ENCODE data around the gene CD44.

The CD44 gene

DNA sequence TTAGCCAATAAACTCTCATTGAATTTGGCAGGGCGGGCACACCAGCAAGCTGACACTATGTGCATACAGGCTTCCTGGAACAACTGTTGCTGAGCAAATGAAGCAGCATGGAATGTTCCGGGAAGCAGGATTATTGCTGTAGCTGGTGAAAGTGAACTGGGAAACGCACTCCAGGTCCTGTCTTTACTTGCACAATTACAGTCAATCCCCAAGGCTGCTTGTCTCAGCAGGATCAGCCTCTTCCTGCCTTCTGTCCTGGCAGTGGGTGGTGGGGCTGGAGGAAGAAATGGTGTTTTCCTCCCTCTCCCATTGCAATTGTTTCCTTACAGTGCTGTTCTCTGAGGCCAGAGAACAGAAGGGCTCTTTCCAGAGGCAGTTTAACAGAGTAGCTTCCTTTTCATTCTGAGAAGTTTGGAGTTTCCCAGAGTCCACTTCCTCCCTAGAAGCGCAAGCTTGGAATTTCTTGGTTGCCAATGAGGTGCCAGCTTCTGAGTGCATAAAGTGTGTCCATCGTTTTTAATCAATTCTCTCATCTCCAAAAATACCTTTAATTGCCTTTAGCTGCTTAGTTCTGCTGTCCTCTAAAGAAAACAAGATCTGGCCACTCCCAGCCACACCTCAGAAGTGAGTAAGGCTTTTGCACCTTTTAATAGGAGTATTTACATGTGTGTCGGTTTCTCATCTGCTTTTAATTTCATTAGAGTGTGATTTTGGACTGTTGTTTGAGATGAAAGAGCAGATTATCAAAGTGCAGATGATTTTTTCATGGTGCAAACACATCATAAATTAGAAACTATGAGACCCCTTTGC lies 19.9 kb downstream of the CD44 start:
- no peak for DNase-seq (ENCODE audit: low read depth)

DNA sequence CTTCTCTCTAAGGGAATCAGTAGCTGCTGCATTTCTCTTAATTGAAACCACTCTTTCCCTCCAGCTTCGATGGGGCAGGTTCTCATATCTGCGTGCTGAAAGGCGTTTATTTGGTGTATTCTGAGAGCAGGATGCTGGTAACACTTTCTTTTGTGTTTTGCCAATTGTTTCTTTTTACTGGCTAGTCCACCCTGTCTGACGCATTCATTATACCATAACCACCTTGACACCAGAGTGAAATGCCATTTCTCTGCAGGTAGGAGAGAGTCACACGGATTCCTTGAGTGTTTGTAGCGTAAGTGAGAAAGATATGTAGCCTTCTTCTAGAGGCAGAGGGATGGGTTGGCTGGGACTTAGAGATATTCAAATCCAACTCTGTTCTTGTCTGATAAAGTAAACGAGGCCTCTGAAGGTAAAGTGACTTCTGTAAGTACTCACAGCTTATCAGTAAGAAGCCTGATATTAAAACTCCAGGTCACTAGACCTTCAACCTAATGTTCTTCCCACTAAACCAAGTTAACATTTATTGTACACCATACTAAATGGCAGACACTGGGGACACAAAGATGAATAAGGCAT lies 21.4 kb downstream of the CD44 start:
- no peak for DNase-seq (ENCODE audit: low read depth)

DNA sequence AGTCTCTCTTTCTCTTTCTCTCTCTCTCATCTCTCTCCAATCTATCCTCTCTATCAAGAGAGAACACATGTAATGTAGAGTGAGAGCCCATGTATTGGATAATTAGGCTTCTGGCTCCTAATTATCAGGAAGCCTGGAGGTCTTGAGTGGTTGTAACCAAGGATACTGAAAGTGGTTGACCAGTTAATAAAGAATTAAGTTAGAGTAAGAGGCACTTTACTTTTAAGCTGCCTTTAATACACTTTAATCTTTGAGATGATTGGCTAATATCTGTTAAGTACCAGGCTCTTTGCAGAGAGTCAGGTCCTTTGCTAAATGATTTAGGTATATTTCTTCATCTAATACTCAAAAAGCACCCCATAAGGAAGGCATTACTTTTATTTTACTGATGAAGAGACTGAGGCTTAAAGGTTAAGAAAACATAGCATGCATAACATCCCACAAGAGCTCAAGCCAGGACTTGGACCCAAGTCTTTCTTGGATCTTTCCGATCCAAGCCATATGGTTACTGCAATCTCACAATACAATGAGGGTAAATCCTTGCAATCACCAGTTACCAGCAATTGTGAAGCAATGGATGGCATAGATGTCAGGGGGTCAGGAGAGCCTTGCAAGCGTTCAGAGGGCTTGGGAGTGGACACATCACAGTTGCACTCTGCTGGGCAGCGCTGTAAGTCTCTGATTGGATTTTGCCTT lies 22.1 kb downstream of the CD44 start:
- peak; percentile 69 for DNase-seq (ENCODE audit: low read depth)

DNA sequence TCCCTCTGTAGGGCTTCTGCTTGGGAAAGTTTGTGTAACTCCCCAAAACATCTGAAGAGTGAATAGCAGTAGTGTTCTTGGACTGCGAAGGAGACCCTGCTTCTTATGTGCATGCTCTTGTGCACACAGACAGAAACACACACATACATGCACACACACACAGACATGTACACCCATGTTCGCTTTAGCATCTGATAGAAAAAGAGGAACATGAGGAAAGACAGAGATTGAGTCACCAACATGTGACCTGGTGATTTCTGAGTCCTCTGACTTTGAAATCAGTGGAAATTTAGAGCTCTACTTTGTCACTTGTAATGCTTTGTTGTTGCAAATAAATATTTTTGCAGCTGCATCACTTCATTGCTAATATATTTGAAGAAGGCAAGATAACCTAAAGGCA lies 23.8 kb downstream of the CD44 start:
- DNase-seq (ENCODE audit: low read depth): no peak

DNA sequence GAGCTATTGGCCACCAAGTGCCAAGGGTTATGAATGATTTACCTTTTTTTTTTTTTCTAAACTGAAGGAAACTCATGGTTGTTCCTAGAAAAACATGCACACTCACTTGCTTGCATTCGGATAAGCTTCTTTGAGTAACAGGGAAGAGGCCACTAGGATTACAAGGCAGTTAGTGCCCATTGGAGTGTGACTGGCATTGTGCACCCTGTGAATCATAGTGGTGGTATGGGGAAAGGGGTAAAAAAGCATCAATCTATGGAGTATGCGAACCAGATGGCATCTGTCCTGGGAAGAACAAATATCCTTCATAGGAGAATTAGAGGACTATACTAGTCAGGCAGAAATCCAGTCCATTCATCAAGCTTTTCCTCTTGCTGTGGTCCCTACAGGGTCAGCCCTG lies 24.2 kb downstream of the CD44 start:
- DNase-seq (ENCODE audit: low read depth): no peak

DNA sequence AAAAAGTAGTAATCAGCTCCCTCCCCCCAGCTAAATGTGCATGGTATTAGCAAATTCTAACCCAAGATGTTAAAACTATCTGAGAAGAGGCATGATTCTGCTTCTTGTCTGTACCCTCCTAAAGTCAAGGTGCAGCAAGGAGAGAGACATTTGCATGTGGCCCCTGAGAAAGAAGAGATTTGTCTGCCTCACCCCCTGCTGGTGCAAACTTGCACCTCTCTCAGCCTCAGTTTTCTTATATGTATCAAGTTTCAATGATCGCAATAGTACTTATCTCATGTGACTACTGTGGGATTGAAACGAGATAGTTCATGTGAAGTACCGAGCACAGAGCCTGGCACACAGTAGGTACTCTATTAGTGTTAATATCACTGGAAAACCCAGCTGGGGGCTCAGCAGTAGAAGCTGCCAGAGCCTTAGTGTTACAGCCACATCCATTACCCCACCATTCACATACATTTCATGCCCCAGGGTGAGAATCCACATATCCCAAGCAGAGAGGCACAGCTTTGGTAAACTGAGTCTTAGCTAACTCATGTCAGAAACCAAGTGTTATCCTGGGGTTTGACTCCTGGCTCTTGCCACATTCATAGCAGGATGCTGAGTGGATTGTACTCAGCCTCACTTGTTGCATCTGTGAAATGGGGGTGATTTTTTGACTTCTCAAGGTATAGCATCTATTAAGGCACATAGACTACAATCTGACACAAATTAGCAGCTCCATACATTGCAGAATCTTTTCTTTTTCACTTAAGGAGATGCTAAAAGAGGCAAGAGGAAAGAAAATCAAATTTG lies 24.9 kb downstream of the CD44 start:
- DNase-seq (ENCODE audit: low read depth): no peak

DNA sequence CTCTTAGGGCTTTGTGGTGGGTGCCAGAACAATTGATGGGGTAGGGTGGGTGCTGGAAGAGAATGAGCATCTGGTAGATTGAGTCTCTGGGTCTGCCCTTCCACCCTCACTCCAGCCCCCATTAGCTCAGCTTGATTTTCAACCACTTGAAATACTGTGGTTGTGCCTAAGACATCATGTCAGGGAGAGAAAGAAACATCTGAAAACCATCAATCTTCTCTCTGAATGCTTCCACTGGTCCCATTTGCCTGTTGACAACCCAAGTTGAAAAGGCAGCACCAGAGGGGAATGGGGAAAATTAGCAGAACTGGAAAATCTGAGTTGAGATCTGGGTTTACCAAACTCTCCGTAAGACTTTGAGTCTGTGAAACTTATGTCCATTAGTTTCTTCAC lies 26.1 kb downstream of the CD44 start:
- no peak for DNase-seq (ENCODE audit: low read depth)

DNA sequence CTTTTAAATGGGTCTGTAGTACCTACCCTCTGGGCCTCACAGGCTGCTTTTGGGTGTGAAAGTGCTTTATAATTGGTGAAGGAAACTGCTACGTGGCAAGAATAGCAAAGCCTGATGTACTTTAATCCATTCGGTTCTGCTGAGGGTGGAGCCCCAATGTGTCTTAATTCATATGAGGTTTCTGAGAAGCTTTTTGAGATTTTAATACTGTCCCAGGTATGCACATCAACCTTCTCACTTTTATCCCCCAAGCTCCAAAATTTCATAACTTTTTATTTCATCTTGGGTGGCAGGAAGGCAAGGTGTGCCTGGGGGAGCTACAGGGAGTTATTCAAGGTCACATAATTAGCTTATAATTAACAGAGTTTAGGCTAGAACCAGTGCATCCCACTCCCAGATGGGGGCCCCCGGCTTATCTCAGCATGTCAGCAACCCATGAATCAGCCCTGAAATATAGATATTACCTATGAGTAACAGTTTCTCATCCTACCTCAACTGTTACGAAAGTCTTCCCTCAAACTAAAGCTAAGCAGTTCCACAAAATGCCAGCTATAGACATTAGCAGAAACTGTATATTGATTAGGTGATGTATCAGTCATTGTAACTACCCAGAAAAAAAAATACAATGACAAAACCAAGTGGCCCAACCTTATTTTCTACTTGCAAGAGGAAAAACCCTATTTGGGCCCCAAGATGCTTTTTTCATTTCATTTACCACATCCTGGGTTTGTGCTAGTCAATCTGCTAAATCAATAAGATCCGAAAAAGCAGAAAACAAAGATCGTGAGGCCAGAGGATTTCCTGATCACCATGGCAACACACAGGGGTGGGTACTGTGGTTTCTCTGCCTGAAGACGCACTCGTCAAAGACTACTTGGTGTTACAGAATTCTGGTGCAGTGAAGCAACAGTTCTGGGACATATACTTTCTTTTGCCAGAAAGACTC lies 26.7 kb downstream of the CD44 start:
- peak; percentile 73 for DNase-seq (ENCODE audit: low read depth)

DNA sequence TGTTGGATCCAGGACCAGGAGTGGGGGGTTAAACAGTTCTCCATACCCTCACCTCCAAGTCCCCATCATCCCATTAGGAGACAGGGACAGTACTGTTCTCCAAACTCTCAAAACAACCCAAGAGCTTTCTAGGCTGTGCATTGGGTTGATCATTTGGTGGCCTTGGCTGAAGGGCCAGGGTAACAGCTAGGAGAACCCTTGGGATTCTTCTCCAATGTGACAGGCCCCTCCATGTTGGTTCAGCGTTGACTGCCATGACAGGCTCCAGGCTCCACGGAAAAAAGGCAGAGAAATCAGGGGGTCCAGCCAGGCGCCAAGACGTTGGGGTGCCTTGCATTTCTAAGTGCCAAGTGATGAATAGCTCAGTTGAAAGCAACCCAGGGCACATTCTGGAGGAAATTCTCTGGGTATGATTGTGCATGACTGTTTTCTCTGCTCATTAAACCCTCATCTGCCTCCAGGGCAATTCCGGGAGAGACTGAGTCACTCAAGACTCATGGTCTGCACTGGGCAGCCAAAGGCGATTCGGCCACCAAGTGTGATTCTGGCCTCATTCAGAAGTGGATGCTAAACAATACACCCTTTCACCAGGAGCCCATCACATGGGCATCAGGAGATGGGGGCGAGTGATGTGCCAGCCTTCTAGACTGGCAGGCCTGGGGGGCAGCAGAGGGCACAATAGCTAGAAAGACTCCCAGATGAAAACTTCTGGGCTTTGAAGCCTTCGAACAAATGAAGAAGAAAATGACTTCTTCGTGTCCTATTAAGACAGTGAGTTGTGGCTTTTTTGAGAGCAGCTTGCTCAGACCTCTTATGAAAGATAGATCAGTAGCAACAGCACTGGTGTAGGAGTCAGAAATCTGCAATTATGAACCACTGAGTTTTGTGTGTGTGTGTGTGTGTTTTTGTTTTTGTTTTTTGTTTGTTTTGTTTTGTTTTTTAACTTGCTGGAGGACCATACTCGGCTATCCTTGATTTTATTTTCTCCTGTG lies 27.7 kb downstream of the CD44 start:
- peak; percentile 69 for DNase-seq (ENCODE audit: low read depth)

DNA sequence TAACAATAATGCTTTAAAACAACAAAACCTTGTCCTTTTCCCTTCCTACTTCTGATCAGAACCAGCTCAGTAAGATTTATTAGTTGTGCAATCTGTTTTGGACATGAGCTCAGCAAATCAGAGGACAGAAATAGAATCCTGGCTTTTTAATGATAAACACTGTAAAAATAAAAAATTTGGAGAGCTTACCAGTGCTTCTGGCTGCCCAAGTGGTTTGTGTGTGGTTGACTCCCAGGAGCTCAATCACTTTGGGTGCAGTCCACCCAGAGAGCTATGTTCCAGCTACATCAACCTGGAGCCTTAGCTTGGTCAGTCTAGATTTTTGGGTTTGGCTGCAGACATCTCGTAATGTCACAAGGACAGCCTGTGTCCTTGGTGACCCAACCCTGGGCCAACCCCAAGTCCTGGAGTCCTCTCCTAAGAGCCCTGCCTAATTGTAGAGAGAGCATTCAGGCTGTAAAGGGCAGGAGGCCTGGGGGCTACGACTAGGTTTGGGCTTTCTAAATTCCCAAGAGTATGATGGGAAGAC lies 28.5 kb downstream of the CD44 start:
- DNase-seq (ENCODE audit: low read depth): no peak

DNA sequence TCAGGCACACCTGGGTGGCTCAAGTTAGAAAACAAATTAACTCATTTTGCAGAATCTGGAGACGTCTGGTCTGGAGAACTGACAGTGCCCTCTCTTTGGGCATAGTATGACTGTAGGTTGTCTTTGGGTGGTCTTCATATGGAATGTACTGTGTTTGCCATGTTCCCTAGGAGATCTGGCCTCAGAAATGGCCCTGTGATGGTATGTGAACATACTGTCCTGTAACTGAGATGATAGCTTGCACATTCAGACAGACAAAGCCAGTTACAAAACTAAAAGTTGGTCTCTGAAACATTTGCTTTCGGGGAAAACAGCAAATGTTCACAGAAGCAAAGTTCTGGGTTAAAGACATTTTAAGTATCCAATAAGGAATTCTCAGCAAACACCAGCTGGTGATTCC lies 29.7 kb downstream of the CD44 start:
- no peak for DNase-seq (ENCODE audit: low read depth)

DNA sequence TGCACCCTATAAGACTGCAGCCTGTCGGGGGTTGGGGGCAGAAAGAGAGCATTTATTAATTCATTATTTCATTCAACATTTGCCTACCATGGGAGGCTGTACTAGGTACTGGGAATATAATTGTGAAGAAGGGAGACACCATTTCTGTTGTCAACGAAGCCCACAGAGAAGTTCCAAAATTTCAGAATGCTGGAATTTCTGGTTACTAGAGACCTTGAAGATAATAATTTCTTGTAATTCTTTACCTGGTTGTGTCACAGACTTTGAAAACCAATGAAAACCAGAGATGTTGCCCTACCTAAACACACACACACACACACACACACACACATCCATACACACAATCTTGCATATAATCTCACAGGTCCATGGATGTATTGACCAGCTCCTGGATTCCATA lies 30.1 kb downstream of the CD44 start:
- DNase-seq (ENCODE audit: low read depth): no peak

DNA sequence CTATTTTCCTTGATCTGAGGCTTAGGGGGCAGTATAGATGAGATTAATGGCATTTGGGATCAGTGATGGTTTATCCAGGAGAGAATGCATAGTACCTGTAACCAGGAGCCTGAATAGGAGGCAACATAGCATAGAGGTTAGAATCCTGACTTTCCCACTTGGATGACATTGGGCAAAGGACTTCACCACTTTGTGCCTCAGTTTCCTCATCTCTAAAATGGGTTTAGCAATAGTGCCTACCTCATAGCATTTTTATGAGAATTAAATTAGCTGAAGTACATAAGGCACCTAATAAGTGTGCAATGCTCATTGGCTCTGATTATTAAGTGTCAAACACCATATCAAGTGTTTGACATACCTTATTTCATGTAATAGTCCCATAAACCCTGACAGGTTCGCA lies 30.8 kb downstream of the CD44 start:
- DNase-seq (ENCODE audit: low read depth): no peak

DNA sequence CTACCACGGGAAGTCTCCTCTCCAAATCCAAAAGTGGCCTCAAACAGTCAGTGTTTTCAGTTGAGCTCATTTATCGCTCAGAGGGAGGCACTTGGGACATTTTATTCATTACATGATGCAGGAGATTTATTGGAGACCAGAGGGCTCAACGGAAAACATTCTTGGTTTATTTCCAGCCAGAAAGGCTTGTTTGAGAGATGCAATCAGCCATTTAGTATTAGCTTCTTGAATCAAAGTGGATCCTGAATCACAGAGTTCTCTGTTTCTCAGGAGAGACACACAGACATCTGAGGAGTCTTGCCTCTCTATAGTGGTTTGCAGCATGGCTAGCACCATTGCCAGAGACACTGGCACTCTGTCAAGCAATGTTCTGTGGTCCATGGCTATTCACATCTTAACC lies 31.5 kb downstream of the CD44 start:
- no peak for DNase-seq (ENCODE audit: low read depth)

DNA sequence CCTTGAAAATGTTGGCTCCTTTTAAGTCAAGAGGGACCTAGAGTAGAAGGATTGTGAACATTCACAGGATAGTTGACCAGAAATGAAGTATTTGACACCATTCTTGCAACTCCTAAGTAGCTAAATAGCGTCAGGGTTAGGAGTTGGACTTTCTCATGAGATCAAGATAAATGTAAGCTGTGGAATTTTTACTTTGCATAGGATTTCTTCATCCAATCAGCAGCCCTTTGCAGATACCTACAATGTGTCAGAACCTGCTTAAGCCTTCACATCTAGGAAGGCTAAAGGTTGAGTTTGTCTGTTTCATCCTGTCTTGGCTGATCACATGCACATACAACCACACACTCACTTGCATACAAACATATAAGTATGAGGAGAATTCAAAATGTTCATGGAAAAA lies 32.3 kb downstream of the CD44 start:
- DNase-seq (ENCODE audit: low read depth): no peak

DNA sequence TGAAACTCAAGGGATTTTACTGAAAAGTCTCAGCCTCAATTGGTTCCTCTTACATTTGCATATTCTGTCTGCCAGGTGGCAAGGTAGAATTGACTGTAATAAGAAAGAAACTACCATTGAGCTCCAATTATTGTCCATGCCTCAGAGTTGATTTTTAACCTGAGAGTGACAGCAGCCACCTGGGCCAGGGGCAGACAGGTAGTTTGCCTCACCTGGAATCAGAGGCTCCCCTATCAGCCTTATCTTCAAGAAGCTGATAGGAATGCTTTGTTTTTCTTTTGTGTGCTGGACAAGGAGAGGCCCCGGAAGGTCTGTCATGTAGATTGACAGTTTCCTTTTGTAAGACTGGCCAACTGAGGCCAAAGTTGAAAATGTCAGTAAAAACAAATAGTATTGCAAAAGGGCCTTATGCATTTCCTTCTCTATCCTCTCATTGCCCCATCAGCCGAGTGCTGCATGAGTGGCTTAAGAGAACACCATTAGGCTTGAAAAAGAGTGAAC lies 34.1 kb downstream of the CD44 start:
- DNase-seq (ENCODE audit: low read depth): peak; percentile 57

DNA sequence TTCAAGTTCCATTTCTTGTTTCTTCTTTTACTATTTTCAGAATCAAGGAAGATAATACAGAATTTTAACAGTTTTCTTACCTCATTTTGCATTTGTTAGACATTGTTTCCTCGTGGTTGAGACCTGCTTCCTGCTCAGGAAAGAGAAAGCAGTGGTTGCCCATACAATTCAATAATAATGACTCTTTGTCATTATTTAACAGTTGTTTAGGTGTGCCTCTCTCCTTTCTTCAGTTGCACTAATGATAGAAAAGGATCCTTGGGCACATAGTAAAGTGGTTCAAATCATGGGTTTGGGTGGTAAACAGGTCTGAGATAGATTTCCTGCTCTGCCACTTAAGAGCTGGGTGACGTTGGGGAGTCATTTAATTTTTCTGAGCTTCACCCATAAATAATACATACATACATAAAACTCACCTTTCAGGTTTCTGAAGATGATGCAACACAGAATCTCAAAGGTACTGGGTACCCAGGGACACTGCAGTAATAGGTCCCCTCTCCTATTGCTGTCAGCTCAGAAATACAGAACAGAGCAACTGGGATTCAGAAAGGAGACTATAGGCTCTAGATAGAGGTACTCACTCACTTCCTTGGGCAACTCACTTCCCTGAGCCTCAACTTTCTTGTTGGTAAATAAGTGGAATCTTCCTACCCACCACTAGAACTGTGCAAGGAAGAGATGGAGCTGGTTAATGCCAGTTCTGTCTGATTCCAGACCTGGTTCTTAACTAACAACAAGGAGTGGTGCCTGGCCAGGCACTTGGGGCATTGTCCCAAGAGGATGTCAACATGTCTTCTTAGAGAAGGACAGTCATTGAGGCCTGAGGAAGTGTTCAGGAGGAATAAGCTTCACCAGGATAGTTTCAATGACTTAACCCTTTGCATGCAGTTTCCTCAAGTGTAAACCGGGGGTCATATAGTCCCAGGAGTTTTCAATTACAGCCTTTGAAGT lies 34.9 kb downstream of the CD44 start:
- DNase-seq (ENCODE audit: low read depth): no peak

DNA sequence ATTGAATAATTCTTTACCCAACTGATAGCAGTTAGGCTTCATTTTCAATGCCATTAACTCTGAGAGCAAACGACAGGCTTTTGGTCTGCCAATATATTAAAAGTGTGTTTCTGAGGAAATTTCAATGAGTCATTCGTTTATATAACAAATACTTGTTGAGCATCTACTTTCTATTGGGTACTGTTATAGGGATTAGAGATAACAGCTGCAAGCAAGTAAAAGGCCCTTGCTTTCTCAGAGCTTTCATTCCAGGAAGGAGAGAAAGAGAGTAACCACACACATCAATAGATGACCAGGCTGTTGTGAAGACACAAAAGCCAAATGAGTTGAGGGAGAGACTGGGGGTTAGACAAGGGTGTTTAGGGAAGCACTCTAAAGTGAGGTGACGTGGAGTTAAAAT lies 35.7 kb downstream of the CD44 start:
- no peak for DNase-seq (ENCODE audit: low read depth)

DNA sequence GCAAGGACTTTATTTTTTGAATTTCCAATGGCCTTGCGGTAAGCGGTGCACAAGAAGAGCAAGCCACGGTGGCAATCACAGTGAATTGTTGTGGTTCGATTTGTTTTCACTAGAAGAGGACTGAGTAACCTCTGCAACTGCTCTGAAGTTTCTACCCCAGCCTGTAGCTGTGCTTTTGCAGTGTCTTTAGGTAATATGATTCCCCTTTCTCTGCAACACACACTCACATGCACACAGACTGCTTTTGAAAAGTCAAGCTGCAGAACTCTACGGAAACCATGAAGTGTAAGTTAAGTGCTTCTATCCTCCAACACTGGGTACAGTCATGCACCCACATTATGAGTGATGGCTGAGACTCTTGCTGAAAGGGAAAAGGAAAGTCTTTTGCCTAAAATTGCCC lies 38.4 kb downstream of the CD44 start:
- DNase-seq (ENCODE audit: low read depth): no peak

All from fibroblast of the conjunctiva (primary cell).